Upper lobe of left lung (tissue), 6 donors: ENCODE results near the gene GRK1. TPM values are rescaled to one million over a fixed set of nuclear protein-coding genes. Genes with fewer than 3 reads are reported as not detected.
A peak's percentile ranks its signal among the peaks of the same experiment; 100 is the strongest.

ENCODE experiments used
- ATAC-seq, 2 donors: fragments of 200-7000 bp; cut with Tn5 transposase; one replicate each; pipeline ENCODE4 v1.9.1; 2022; ENCODE audit warnings: mild to moderate bottlenecking in 2 of 2, moderate library complexity in 2 of 2; ENCODE audit not compliant: low FRiP score in 2 of 2
- DNase-seq, 2 donors: peaks; one replicate each; pipeline ENCODE4 v3.0.0-alpha.2; 2019 to 2020
- H3K27ac ChIP-seq, 4 donors: fragments of 200-600 bp; sonication (generic); one replicate each; pipeline ENCODE4 v1.5.1; 2016 to 2019
- H3K27me3 ChIP-seq, 4 donors: fragments of 200-600 bp; sonication (generic); one replicate each; pipeline ENCODE4 v1.5.1; 2017 to 2019
- H3K36me3 ChIP-seq, 4 donors: fragments of 200-600 bp; sonication (generic); one replicate each; pipeline ENCODE4 v1.5.1; 2016 to 2019
- H3K4me1 ChIP-seq, 4 donors: fragments of 200-600 bp; sonication (generic); one replicate each; pipeline ENCODE4 v1.5.1; 2018 to 2019
- H3K4me3 ChIP-seq, 4 donors: fragments of 200-600 bp; sonication (generic); one replicate each; pipeline ENCODE4 v1.5.1; 2017 to 2019; ENCODE audit warnings: mild to moderate bottlenecking in 2 of 4, moderate library complexity in 1 of 4
- H3K9me3 ChIP-seq, 4 donors: fragments of 200-600 bp; sonication (generic); one replicate each; pipeline ENCODE4 v1.5.1; 2018 to 2019
- EP300 ChIP-seq, 4 donors: sonication (generic); formaldehyde crosslinking; IDR thresholded peaks; one replicate each; pipeline ENCODE4 v1.5.1; 2017; ENCODE audit warnings: antibody characterized with exemption in 4 of 4, control low read depth in 2 of 4
- POLR2A ChIP-seq, 4 donors: fragments of 450-650 bp; IDR thresholded peaks; one replicate each; pipeline ENCODE4 v1.5.1; 2016 to 2017; ENCODE audit warnings: antibody characterized with exemption in 4 of 4, mild to moderate bottlenecking in 2 of 4
- POLR2AphosphoS5 ChIP-seq, 2 donors: sonication (generic); formaldehyde crosslinking; IDR thresholded peaks; one replicate each; pipeline ENCODE4 v1.5.1; 2017; ENCODE audit warnings: antibody characterized with exemption in 2 of 2
- WGBS, 2 donors: methylation state at CpG; one replicate each; pipeline ENCODE4 v1.1.5; 2017 to 2018; 5-methylcytosine and 5-hydroxymethylcytosine counted together
- total RNA-seq, 6 donors: library from RNA; depleted of rRNA in 4 of 6; stranded (reverse); fragments of >200 nt in 4 of 6; gene quantifications; one replicate each; pipeline versions ENCODE4 v1.1.0 to v1.2.1, GENCODE V29; 2016 to 2021
- TF ChIP-seq, protein P1 (sequence below), 6 experiments: fragments of 450-650 bp in 4 of 6; fragments of 200-600 bp in 2 of 6; sonication (generic) in 2 of 6; IDR thresholded peaks; one replicate each; pipeline ENCODE4 v1.5.1; 2016 to 2019; ENCODE audit warnings: antibody characterized with exemption in 6 of 6
- donor health status: DM: no; HTN: no; CAD: no; lungs with moderate emphysema.
- donor health status: DM: no; HTN: yes; CAD: no; lungs with severe emphysema.

GRK1 gene
- total RNA-seq, 6 donors from 2014 or later, result 0.15 to 5.2 TPM; not detected in 4

- TF ChIP-seq POLR2A (IDR thresholded peaks at IDR 0.05), result no peak
- TF ChIP-seq, protein P1, sequence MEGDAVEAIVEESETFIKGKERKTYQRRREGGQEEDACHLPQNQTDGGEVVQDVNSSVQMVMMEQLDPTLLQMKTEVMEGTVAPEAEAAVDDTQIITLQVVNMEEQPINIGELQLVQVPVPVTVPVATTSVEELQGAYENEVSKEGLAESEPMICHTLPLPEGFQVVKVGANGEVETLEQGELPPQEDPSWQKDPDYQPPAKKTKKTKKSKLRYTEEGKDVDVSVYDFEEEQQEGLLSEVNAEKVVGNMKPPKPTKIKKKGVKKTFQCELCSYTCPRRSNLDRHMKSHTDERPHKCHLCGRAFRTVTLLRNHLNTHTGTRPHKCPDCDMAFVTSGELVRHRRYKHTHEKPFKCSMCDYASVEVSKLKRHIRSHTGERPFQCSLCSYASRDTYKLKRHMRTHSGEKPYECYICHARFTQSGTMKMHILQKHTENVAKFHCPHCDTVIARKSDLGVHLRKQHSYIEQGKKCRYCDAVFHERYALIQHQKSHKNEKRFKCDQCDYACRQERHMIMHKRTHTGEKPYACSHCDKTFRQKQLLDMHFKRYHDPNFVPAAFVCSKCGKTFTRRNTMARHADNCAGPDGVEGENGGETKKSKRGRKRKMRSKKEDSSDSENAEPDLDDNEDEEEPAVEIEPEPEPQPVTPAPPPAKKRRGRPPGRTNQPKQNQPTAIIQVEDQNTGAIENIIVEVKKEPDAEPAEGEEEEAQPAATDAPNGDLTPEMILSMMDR (IDR thresholded peaks at IDR 0.05), result no peak
- TF ChIP-seq EP300 (IDR thresholded peaks at IDR 0.05), result no peak
- TF ChIP-seq POLR2AphosphoS5 (IDR thresholded peaks at IDR 0.05), result no peak
Measured at GRCh38 chr13:113638806-113639205, 28.2 kb upstream of the GRK1 start.

DNA sequence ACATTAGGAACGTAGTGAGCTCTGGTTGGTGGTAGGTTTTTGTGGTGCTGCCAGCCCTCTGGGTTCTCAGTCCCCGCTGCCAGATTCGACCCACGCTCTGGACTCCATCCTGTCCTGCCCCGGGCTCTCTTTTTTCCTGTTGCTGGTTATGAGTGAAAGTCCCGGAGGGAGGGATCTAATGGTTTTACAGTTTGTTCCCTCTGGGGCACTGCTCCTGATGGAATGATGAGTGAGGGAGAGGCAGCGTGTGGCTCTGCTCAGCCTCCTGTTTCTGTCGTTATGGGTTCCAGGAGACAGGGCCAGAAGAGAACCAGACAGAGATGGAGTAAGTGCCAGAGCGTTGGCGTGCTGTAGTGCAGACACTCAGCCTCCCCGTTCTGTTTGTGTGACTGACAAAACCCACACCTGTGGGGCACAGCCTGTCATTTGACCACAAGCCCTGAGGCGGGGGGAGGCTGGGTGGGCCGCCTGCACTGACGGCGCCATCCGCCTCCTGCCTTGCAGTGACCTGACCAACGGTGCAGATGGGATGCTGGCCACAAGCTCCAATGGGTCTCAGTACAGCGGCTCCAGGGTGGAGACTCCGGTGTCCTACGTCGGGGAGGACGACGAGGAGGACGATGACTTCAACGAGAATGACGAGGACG, 27.3 kb upstream of the GRK1 start:
- TF ChIP-seq, protein P1 (IDR thresholded peaks at IDR 0.05), result no peak
- TF ChIP-seq POLR2AphosphoS5 (IDR thresholded peaks at IDR 0.05), result no peak
- TF ChIP-seq EP300 (IDR thresholded peaks at IDR 0.05), result no peak
- no peak for TF ChIP-seq POLR2A (IDR thresholded peaks at IDR 0.05)
- H3K27me3 ChIP-seq, result no peaks in the 10 kb centered on the region
- ATAC-seq (peak in 1 of 2 donors; percentile 9), DNase-seq (peak in 1 of 2 donors; percentile 16)
- H3K4me1 ChIP-seq, result no peaks in the 10 kb centered on the region
- H3K36me3 ChIP-seq, result peaks cover 19 to 62% (median 50%) of the 10 kb centered on the region in 4 donors
- no peaks in the 10 kb centered on the region for H3K9me3 ChIP-seq
- no peak overlapping the region for H3K4me3 ChIP-seq
- no peak overlapping the region for H3K27ac ChIP-seq
- 93 to 96% methylated on average over 21 to 27 of the region's 27 CpGs for WGBS, 2 donors

More at GRCh38 chr13:113638806-113639205, 28.2 kb upstream of the GRK1 start:
- no peaks in the 10 kb centered on the region for H3K9me3 ChIP-seq
- H3K4me1 ChIP-seq, result no peaks in the 10 kb centered on the region
- no peak overlapping the region for H3K4me3 ChIP-seq
- H3K36me3 ChIP-seq, result peaks cover 23 to 71% (median 58%) of the 10 kb centered on the region in 4 donors
- no peaks in the 10 kb centered on the region for H3K27me3 ChIP-seq
- 95 to 98% methylated on average over 8 of the region's 8 CpGs for WGBS, 2 donors
- DNase-seq, result peak in 1 of 2 donors; percentile 8
- no peak for ATAC-seq
- no peak overlapping the region for H3K27ac ChIP-seq

DNA sequence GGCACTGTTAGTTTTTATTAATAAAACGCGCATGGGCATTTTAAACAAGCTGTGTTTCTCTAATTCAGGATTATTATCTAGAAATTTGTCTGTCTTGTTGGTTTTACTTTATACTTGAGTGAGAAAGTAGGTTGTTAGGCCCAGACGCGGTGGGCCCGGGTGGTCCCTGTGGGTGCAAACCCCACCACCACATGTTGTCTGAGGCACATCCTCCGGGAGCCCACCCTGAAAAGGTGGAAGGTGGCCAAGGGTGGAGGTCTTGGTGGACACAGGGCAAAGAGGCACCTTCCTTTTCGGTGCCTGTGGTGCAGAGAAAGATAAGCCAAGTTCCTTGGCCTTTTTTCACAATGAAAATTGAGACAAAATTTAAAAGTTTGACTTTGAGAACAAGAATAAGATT, 25.6 kb upstream of the GRK1 start:
- H3K4me3 ChIP-seq, result no peak overlapping the region
- TF ChIP-seq, protein P1 (IDR thresholded peaks at IDR 0.05), result no peak
- TF ChIP-seq EP300 (IDR thresholded peaks at IDR 0.05) (no peak), POLR2AphosphoS5 (IDR thresholded peaks at IDR 0.05) (no peak), POLR2A (IDR thresholded peaks at IDR 0.05) (no peak)
- H3K4me1 ChIP-seq, result peaks cover 0 to 11% (median 3%) of the 10 kb centered on the region in 4 donors
- no peaks in the 10 kb centered on the region for H3K27me3 ChIP-seq
- peaks cover 15 to 45% (median 33%) of the 10 kb centered on the region in 4 donors for H3K36me3 ChIP-seq
- no peak for ATAC-seq
- no peak for DNase-seq
- H3K27ac ChIP-seq, result no peak overlapping the region
- no peaks in the 10 kb centered on the region for H3K9me3 ChIP-seq
- 80 to 93% methylated on average over 7 of the region's 7 CpGs for WGBS, 2 donors

GRCh38 chr13:113642563-113642962, 24.5 kb upstream of the GRK1 start:
- Histone ChIP-seq H3K4me3 (no peak overlapping the region), H3K36me3 (peaks cover 8 to 33% (median 22%) of the 10 kb centered on the region in 4 donors), H3K27me3 (no peaks in the 10 kb centered on the region), H3K4me1 (peaks cover 7 to 20% (median 13%) of the 10 kb centered on the region in 4 donors), H3K27ac (no peak overlapping the region), H3K9me3 (no peaks in the 10 kb centered on the region)
- no peak for DNase-seq
- TF ChIP-seq, protein P1 (IDR thresholded peaks at IDR 0.05), result no peak
- 90 to 95% methylated on average over 2 of the region's 2 CpGs for WGBS, 2 donors
- no peak for ATAC-seq

DNA sequence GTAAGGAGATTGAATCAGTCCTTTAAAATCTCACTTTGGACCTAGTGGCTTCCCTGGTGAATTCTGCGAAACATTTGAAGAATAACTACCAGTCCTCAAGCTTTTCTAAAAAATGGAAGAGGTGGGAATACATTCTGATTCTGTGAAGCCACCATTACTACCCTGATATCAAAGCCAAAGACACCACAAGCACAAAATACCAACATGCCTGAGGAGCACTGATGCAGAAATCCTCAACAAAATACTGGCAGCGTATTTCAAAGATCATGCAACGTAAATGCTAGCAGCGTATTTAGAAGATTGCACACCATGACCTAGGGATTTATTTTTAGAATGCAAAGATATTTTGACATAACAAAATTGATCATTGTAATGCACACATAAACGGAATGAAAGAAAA, 23.4 kb upstream of the GRK1 start:
- H3K4me1 ChIP-seq, result peaks cover 7 to 21% (median 15%) of the 10 kb centered on the region in 4 donors

More for the DNA sequence above, 23.4 kb upstream of the GRK1 start:
- Histone ChIP-seq H3K4me3 (no peak overlapping the region), H3K27ac (no peak overlapping the region), H3K36me3 (peaks cover 0 to 23% (median 14%) of the 10 kb centered on the region in 4 donors), H3K9me3 (no peaks in the 10 kb centered on the region), H3K27me3 (no peaks in the 10 kb centered on the region)
- WGBS, 2 donors, result 97% methylated on average over 5 of the region's 5 CpGs
- DNase-seq (no peak), ATAC-seq (no peak)
- TF ChIP-seq, protein P1 (IDR thresholded peaks at IDR 0.05), result no peak
- TF ChIP-seq POLR2AphosphoS5 (IDR thresholded peaks at IDR 0.05), result no peak
- no peak for TF ChIP-seq POLR2A (IDR thresholded peaks at IDR 0.05)
- no peak for TF ChIP-seq EP300 (IDR thresholded peaks at IDR 0.05)
